Measurements from ENCODE around the gene NEO1.

- TF ChIP-seq EZH2 (IDR thresholded peaks at IDR 0.05; ENCODE audit: insufficient read depth, poor library complexity, severe bottlenecking) (no peak), EZH2phosphoT487 (IDR thresholded peaks at IDR 0.05; ENCODE audit: insufficient read depth, low read depth) (no peak)
Observed at GRCh38 chr15:73246439-73246838, 194.2 kb downstream of the NEO1 start.
